GM19238 (cell line): Measurements from ENCODE around the gene TRAPPC2L.
A peak's percentile ranks its signal among the peaks of the same experiment; 100 is the strongest.

Source experiments
- DNase-seq: peaks from one replicate; pipeline ENCODE4 v3.0.0; 2011; ENCODE audit warnings: low spot score; ENCODE audit not compliant: insufficient read length

Gene TRAPPC2L

DNA sequence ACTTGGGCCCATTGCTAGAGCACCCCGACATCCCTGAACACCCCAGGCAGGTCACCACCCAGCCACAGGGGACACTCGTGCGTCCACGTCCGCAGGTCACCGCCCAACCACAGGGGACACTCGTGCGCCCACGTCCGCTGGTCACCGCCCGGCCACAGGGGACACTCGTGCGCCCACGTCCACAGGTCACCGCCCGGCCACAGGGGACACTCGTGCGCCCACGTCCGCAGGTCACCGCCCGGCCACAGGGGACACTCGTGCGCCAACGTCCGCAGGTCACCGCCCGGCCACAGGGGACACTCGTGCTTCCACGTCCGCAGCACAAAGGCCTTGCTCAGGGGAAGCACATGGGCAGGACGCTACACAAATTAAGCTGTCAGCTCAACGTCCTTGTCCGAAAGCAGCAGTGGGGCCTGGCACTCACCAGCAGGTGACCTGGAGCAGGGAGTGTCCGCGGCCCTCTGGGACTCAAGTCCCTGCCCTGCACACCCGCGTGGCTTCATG lies 17.8 kb upstream of the TRAPPC2L start:
- no peak for DNase-seq

DNA sequence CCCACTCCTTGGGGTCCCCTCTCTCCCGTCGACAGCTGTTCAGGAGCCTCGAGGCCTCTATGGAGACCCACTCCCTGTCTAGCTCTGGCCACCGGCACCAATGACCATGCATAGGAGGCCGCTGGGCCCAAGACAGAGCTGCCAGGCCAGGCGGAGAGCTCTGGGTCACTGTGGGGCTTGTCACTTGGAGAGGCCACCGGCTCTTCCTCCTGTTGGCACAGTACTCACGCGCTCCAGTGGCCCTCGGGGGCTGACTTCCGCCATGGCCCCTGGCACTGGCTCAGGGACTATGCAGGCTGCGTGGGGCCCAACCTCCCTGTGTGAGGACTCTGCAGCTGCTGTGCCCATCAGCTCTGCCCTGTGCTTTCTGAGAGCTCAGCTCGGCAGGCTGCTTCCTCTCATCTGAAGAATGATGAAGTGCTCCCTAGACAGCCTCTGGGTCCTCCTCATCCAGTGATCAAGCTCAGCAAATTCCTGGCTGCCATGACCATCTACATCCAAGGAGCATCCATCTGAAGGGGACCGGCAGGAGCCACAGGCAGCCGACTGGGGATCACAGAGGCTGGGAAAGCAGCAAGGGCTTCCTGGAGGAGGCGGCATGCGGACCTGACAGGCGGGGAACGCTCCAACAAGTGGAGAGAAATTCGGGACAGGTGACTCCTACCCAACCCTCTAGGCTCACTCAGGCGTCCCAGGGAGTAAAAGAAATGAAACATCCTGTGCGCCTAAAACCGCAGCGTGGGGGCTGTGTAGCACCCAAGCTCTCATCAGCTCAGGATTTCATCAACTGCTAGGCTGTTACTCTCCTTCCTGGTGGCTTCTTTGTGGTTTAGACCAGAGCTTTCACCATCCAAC lies 17.0 kb upstream of the TRAPPC2L start:
- DNase-seq = no peak

DNA sequence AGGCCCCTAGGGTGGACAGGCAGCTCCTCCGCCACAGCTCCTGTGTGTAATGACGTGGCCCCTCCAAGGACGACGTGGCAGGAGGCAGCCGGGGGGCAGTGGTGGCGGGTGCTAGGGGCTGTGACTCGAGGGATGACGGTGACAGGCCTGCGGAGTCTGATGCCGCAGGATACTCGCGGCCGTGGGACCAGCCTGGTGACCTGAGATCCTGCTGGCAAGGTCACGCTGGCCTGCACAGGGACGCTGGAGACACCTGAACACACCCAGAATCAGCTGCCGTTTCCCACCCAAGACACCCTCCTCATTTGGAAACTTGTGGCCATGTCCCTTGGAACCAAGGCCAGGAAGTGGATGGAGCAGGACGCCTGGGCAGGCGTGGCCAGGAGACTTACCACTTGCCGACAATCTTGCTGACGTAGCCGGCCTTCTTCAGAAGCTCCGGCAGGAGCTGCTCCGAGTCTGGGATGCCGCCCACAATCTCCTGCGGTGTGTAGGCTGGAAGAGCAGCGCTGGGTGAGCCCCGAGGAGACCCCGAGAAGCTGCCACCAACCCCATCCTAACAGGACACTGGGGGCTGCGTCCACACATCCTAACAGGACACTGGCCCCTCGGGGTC lies 16.2 kb upstream of the TRAPPC2L start:
- no peak for DNase-seq

DNA sequence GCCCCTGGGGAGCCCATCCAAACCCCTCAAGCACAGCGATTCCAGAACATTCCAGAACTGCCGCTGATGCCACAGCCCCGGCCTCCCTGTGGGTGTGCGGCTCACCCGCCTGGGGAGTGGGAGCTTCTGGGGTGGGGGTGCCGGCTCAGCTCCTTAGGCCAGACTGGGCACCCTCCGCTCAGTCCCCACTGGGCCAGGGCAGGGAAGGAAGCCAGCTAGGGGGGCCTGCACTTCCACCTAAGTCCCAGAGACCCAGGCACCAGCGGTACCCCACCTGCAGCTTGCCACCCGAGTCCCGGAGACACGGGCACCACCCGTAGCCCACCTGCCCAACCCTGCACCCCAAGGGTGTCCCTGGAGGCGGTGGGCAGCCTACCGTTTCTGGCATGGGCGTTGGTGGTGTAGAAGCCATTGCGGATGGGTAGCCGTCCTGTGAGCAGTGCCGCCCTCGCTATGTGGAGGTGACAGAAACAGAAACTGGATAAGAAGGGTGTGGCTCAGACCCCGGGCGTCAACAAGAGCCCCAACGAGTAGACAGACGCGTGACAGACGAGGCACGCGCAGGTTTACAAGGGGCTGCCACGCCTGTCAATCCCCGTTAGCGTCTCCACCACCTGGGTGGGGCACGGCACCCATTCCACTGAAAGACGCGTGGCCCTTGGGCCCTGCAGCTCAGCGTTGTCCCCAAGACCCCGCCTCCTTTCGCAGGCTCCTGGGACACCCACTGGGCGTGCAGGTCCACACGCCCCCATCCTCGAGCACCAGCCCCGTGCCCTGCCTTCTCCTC lies 15.2 kb upstream of the TRAPPC2L start:
- DNase-seq = no peak

DNA sequence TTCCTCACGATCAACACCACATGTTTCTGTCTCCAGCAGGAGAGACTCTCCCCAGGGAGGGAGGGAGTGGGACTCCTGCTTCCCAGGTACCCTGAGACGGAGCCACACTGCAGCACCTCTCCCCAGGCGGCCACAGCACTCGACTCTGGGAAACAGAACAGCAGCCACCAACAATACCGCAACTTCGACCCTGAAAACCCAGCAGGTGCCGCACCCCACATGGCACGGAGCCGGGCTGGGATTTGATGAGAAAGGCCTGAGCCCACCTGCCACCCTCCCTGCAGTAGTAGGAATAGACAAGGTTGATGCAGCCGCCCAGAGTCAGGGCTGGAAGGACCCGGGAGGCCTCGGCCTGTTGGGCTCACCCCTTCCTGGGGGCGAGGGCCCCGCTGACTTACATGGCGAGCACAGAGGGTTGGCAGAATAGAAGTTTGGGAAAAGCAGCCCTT lies 14.6 kb upstream of the TRAPPC2L start:
- DNase-seq = no peak

DNA sequence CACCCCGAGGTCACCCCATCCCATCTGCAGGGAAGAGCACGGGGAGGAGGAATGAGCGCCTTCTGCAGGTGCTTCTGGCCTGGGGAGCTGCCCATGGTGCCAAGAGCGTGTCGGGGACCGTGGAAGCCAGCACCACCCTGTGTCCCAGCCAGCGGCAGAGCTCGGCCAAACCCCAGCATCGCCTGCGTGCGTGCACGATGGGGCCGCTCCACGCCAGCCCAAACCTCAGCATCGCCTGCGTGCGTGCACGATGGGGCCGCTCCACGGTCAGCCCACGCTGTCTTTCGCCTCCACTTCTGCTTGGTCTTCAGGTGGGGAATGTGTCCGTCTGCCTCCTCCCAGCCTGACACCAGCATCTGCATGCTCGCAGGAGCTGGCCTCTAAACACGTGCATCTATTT lies 14.1 kb upstream of the TRAPPC2L start:
- no peak for DNase-seq

DNA sequence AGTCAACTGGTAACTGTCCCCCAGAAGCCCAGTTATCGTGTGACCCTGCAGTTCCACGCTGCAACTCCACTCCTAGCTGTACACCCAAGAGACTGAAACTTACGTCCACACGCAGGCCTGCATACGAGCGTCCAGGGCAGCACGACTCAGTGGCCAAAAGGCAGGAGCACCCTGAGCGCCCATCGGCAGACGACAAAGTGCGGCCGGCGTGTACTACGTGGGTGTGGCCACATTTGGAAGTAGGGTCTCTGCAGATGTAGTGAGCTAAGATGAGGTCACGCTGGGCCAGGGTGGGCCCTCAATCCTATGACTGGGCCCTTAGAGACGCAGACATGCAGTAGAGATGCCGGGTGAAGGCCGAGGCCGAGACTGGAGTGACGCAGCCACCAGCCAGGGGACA lies 13.7 kb upstream of the TRAPPC2L start:
- DNase-seq = no peak

DNA sequence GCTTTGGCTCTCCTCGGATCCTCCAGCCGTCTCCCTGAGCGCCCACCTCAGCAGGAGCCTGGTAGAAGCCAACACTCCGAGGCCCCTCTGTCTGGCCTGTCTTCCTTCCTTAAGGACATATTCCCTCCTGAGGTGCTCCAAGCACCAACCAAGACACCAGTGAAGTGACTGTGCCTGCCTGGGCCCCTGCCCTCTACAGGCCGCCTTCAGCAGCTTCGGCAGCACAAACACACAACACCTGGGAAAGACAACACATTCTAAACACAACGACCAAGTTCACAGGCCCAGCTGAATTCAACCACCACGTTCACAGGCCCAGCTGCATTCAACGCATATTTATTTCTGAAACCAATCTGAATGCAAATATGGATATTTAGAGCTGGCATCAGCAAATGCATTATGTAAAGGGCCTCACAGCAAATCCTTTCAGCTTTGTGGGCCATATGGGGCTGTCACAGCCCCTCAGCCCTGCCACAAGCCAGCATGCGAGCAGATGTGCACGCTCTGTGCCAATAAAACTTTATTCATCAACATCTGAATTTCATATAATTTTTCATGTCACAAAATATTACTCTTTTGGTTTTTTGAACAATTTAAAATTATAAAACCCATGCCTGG lies 12.4 kb upstream of the TRAPPC2L start:
- no peak for DNase-seq

DNA sequence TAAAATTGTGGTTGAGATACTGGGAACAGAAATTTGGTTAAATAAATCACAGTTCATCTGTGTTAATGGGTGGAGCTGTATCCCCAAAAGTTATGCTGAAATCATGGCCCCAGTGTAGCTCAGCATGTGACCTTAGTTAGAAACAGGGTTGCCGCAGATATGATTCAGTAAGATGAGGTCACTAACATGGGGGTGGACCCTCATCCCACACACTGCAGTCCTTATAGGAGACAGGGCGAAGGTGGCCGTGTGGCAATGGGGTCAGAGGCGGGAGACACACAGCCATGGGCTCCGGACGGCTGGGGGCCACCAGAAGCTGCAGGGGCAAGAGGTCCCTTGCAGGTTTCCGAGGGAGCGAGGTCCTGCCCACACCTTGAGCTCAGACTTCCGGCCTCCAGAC lies 10.8 kb upstream of the TRAPPC2L start:
- DNase-seq = no peak

DNA sequence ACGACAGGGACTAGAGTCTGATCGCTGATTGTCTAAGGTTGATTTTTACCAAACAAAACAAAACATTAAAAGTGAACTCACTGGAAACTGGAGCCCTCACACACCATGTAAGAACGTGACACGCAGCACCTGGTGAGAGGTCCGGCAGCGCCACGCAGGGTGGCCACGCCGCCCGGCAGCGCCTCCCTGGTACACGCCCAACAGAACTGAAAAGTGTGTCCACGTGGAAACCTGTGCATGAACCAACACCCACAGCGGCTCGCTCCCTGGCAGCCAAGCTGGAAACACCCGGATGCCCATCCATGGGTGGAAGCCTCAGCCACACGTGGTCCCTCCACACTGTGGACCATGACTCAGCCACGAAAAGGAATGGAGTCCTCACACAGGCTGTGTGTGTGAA lies 9.3 kb upstream of the TRAPPC2L start:
- DNase-seq = no peak

DNA sequence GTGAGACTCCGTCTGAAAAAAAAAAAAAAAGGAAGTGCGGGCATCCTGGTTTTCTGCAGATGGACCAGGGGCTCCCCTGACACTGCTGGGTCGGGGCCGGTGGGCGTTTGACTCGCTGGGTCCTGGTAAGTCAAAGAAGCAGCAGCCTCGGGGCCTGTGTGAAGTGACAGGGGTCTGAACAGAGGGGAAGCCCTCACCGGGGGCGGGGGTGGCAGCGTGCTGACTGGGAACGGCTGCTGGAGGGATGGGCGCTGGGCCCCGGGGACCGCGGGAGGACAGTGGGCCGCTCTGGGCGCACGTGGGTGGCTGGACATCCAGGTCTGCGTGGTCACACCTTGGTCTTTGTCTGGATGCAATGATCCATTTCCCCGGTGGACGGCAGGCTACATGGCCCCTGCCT lies 8.4 kb upstream of the TRAPPC2L start:
- no peak for DNase-seq

DNA sequence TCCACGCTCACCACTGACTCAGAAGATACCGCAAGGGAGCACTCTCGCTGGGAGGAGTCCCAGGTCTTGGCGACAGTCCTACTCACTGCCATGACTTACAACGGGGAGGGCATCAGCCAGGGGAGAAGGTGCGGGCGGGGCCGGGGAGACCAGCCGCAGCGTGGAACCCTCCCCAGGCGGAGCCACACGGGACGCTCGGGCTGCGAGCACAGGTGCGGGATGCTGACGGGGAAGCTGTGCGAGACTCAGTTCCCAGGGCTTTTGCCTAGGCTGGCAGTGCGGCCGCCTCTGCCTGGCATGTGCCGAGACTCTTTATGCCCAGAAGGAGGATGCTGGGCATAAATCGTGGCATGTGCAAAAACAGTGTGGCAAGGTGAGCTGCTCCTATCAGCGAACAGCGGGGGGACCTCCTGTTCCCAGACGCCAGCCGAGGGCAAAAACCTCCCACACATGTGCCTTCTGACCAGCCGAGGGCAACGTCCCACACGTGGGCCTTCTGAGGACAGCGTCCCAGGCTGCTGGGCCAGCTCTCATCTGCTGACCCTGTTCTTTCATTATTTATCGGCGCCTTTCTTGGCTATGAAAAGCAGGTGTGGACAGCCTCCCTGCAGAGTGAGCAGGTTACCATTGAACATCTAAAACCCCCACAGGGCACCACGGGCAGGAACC lies 6.3 kb upstream of the TRAPPC2L start:
- no peak for DNase-seq

DNA sequence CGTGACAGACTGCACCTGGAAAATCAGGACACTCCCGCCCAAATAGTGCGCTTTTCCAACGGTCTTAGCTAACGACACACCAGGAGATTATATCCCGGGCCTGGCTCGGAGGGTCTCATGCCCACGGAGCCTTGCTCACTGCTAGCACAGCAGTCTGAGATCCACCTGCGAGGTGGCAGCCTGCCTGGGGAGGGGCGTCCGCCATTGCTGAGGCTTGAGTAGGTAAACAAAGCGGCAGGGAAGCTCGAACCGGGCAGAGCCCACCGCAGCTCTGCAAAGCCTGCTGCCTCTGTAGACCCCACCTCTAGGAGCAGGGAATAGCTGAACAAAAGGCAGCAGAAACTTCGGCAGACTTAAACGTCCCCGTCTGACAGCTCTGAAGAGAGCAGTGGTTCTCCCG lies 5.3 kb upstream of the TRAPPC2L start:
- no peak for DNase-seq

DNA sequence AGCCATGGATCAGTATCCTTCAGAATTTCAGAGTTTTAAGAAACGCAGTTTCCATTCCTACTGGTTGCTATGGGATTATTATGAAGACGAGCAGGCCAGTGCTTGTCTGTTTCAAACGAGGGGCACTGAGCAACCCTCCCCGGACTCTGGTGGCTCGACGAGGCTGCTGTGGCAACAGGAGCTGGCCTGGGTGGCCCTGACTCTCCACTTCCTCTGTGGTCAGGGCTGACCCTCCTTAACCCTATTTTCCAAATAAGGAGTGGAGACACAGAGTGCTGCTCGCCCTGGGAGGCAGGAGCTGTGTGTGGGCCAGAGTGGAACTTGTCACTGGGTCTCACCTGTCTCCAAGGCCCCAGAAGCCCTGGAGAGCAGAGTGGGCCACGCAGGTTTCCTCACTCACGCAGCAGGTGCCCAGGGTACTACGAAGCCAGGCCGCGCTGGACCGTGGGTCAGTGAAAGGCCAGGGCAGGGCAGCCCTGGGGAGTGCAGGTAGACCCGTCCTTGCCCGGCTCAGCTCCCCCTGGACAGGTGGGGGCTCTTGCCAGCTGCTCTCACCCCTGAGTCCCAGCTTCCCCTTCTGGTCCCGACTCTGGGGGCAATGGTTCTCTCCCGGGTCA lies 3.5 kb upstream of the TRAPPC2L start:
- DNase-seq = no peak

DNA sequence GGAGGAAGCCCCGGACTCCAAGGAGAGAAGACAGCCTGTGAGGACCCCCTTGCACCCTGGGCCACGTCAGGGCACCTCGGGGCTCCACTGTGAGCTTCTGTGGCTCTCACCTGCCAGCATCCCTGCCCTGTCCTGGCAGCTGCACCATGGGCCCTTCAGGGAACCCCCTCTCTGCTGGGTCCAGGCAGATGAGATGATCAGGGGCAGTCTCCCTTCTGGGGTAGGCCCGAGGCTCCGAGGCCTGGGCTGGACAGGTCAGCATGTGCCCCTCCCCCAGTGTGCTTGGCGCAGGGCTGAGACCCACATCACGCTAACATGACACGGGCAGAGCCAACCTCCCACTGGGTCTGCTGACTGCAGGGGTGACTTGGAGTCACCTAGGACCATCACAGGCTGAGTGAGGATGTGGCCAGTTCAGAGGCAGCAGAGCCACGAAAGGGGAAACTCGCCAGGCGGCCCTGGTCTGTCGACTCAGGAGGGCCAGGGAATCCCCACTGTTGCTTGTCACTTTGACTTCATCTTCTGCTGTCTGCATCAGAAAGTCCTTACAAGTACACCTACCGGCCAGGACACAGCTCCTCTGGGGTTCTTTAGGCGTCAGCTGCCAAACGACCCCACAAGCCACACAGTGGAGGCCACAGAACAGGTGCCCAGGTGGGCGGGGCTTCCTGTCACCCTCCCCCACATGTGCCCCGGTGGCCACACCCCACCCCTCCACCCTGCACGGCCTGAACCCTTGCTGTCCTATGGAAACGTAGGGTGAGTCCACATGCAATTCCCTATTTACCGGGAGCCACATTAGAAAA lies 2.4 kb upstream of the TRAPPC2L start:
- peak; percentile 48 for DNase-seq

DNA sequence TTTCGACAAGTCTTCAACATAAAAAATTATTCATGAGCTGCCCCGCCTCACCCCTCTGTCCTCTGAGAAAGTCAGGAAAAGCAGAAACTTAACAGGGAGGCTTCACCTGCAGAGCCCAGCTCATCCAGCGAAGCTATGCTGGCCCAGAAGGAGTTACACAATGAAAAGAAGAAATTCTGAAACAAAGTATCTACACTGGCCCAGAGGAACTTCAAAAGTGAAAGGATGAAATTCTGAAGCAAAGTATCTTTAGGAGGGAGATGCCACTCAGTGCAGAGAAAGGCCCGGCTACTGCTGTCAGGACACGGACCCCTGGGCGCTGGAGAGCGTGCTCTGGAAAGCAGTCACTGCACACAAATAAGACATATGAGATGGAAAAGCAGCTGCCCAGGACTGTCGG lies 1.8 kb upstream of the TRAPPC2L start:
- no peak for DNase-seq

DNA sequence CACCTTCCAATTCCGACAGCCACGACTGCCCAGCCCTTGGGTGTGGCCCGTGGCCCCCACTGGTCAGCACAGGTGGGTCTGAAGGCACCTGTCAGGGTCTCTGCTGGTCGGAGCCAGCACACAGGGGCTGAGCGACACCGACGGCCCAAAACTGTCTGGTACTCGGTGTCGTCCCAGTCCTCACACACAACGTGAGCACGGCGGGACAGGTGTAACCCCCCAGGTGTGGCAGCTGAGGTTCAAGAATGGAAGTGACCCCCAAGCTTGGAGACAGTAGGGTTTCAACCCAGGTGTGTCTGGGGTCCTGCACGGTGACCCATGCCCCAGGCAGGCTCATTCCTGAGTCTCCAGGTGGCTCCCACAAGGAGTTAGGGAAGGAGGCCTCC lies 1.2 kb upstream of the TRAPPC2L start:
- DNase-seq = no peak

DNA sequence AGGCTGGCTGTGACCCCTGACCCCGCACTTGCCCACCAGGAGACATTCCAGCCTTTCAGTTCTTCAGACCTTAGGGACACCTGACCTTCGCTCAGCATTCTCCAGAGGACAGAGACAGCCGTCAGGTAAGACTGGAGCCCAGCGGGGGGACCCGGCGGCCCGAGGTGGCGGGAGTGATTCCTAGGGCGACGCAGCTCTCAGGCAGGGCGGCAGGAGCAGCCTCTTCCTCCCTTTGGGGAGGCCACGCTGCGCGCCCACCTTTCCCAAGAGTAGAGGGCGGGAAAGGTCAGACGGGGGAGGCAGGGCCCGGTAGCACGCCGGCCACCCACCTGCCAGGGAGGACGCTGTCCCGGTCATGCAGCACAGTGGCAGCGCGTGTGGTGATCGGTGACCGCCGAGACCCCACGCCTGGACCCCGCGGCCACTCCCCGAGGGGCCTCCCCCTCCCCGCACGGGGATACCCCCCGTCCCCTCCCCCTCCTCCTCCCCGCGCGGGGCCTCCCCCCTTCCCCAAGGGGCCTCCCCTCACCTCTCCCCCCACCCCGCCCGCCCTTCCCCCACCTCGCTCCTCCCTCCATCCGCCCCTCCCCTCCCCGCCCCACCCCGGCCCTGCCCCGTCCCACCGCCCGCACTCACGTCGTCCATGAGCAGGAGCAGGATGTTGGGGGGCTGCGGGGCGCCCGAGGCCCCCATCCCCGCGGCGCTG lies 652 bp upstream of the TRAPPC2L start:
- no peak for DNase-seq

DNA sequence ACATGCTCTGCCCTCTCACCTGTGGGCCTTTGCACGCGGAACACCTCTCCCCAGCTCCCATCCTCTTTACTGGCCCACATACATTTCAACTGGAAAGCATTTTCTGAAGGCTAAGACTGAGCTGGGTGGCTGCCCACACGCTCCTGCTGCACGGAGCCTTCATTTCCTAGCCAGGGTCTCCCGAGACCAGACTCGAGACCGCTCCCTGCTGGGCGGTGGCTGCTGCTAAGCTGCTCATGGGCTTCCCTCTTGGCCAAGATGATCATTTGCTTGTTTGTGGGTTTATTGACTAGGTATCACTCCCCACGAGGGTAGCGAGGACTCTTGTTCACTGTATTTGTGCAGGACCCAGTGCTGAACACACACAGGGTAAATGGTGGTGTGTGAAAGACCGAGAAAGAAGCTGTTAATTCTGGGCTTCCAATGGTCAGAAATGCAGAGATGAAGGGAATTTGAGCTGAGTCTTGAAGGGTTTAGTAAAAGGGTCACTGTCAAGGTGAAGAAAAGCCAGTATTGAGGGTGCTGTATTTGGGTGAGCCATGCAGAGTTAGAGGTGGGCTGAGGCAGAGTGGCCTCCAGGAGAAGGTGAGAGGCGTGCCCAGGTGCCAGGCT lies 907 bp downstream of the TRAPPC2L start:
- peak; percentile 93 for DNase-seq
